Muscle of leg (tissue), 11 donors: Measurements from ENCODE around the gene MSANTD4. TPM values are rescaled to one million over a fixed set of nuclear protein-coding genes. Genes with fewer than 3 reads are reported as not detected.
"Not testable (repeated sequence)": the region's sequence is repeated elsewhere in the genome, so short reads cannot be mapped to it uniquely, and the experiment has no call there.

Experiments used
- DNase-seq: peaks from one replicate; pipeline ENCODE4 v3.0.0; 2013
- H3K27ac ChIP-seq: one replicate; pipeline ENCODE4 v1.5.1; 2013; ENCODE audit warnings: mild to moderate bottlenecking, low read length, control low read depth
- H3K27me3 ChIP-seq: one replicate; pipeline ENCODE4 v1.6.1; 2013; ENCODE audit warnings: low read length; ENCODE audit not compliant: control insufficient read depth, insufficient read depth
- H3K36me3 ChIP-seq: one replicate; pipeline ENCODE4 v1.6.1; 2013; ENCODE audit warnings: low read length; ENCODE audit not compliant: control insufficient read depth, insufficient read depth
- H3K4me1 ChIP-seq: one replicate; pipeline ENCODE4 v1.6.1; 2013; ENCODE audit warnings: low read length; ENCODE audit not compliant: control insufficient read depth, insufficient read depth
- H3K4me3 ChIP-seq: one replicate; pipeline ENCODE4 v1.5.1; 2013; ENCODE audit warnings: low read length, control low read depth
- H3K9me3 ChIP-seq: replicated peaks from 2 replicates; pipeline ENCODE4 v1.6.1; 2013; ENCODE audit warnings: low read depth, low read length; ENCODE audit not compliant: control insufficient read depth
- WGBS: methylation state at CpG from one replicate; pipeline ENCODE4 v1.1.5; 2013; ENCODE audit warnings: missing lambda C conversion rate; ENCODE audit not compliant: insufficient coverage; 5-methylcytosine and 5-hydroxymethylcytosine counted together
- polyA plus RNA-seq, 8 donors: library from polyadenylated mRNA; unstranded; fragments of 120-200 nt; gene quantifications; one replicate each; pipeline versions ENCODE4 v1.2.1 to v1.2.3, GENCODE V29; 2013; ENCODE audit warnings: inconsistent platforms in 1 of 8, low replicate concordance in 1 of 8; ENCODE audit not compliant: insufficient read length in 8 of 8, insufficient read depth in 1 of 8
- total RNA-seq: library from RNA; stranded (reverse); fragments of 120-200 nt; gene quantifications from one replicate; pipeline ENCODE4 v1.2.4, GENCODE V29; 2013

MSANTD4 gene
- total and polyA plus RNA-seq, 9 donors, result 10.9 to 20.9 (median 18.5) TPM

DNA sequence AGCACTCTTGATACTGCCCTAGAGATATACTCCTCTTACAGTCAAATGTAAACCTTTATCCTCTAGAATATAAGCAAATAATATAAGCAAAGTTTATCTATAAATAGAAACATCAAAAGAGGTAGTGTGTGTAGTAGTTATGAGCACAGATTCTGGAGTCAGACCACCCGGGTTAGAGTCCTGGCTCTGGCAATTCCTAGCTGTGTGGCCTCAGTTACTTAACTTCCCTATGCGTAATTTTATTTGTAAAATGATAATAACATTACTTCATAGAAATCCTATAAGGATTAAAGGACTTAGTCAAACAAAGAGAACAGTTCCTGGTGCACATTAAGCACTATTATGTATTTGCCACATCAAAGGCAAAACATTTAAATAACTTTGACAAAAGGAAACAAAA, 7.0 kb downstream of the MSANTD4 start:
- H3K4me1 ChIP-seq, result no peaks in the 10 kb centered on the region
- WGBS, result no CpG with 5 or more reads among the region's 2 CpGs
- no peak overlapping the region for H3K27ac ChIP-seq
- H3K9me3 ChIP-seq, result no peaks in the 10 kb centered on the region
- H3K27me3 ChIP-seq, result no peaks in the 10 kb centered on the region
- DNase-seq, result no peak
- peaks cover 4% of the 10 kb centered on the region for H3K36me3 ChIP-seq
- H3K4me3 ChIP-seq, result no peak overlapping the region

DNA sequence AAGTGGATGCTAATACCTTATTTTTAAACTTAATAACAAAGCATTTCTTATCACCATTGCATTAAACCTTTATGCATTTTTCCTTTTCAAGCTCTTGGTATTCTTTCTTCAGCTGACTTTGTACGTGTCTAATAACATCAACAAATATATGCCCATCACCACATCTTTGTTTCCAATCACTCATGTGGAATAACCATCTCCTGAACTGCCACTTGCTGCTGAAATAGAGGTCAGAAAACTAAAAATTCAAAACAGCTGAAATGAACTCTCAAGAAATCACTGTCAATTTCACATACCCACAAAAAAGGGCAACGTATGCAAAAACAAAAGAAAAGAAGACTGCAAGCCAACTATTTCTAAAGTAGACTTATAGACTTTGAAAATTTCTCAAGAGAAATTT, 7.4 kb downstream of the MSANTD4 start:
- Histone ChIP-seq H3K27ac (no peak overlapping the region), H3K4me3 (no peak overlapping the region), H3K9me3 (no peaks in the 10 kb centered on the region), H3K27me3 (no peaks in the 10 kb centered on the region), H3K36me3 (peaks cover 8% of the 10 kb centered on the region), H3K4me1 (no peaks in the 10 kb centered on the region)
- DNase-seq, result no peak
- WGBS, result 100% methylated on average over 1 of the region's 2 CpGs

DNA sequence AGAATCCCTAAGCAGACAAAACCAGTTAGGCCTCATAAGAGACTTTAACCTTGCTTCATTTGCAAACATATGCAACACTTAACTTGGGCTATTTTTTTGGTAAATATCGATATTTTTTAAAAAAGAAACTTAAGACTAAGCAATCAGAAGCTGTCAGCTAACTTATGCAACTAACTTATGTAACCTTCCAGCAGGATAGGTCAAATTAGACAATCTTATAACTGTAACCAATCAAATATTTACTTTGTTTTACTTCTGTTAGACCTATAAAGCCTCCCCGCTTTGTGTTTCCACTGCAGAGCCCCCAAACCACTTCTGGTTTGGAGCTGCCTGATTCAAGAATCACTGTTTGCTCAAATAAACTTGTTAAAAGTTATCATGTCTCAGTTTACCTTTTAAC, 8.0 kb downstream of the MSANTD4 start:
- WGBS, result no CpG with 5 or more reads among the region's 2 CpGs
- Histone ChIP-seq H3K36me3 (peaks cover 11% of the 10 kb centered on the region), H3K4me1 (no peaks in the 10 kb centered on the region), H3K9me3 (no peaks in the 10 kb centered on the region), H3K4me3 (no peak overlapping the region), H3K27ac (no peak overlapping the region), H3K27me3 (no peaks in the 10 kb centered on the region)
- no peak for DNase-seq

DNA sequence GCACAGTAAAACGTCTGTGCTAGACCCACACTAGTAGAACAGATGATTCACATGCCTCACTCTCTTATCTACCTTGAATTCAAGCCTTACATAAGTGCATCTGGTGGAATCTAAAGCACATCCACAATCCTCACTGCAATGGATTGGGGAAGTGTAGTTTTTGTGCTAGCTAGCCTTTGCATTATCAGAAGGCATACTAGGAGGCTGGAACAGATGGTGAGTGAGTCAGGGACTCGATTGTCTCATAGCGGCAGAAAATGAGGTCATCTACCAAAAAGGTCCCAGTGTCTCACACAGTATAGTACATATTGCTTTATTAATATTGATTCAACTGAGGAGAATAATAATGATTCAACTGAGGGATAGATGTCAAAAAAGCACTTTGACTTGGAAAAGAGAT, 9.3 kb downstream of the MSANTD4 start:
- Histone ChIP-seq H3K36me3 (peaks cover 16% of the 10 kb centered on the region), H3K27ac (no peak overlapping the region), H3K4me1 (no peaks in the 10 kb centered on the region), H3K27me3 (no peaks in the 10 kb centered on the region), H3K4me3 (no peak overlapping the region), H3K9me3 (no peaks in the 10 kb centered on the region)
- DNase-seq, result peak; percentile 9
- no CpG with 5 or more reads among the region's 3 CpGs for WGBS

GRCh38 chr11:106011481-106011880, 10.6 kb downstream of the MSANTD4 start:
- WGBS, result 100% methylated on average over 1 of the region's 2 CpGs
- Histone ChIP-seq H3K4me3 (no peak overlapping the region), H3K27me3 (no peaks in the 10 kb centered on the region), H3K27ac (no peak overlapping the region), H3K9me3 (no peaks in the 10 kb centered on the region), H3K4me1 (no peaks in the 10 kb centered on the region), H3K36me3 (peaks cover 21% of the 10 kb centered on the region)
- DNase-seq, result no peak

DNA sequence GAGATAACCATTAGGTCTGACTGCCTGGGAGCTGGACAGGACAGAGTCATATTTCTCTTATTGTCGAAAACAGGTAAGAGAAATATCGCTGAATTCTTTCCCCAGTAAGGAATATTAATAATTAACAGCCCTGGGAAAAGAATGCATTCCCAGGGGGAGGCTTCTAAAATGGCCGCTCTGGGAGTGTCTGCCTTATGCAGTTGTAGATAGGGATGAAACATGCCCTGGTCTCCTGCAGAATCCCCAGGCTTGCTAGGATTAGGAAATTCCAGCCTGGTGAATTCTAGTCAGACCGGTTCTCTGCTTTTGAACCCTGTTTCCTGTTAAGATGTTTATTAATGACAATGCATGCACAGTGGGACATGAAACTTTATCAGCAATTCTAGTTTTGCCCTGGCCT, 18.9 kb downstream of the MSANTD4 start:
- peaks cover 16% of the 10 kb centered on the region for H3K9me3 ChIP-seq
- not testable (repeated sequence) for H3K4me3 ChIP-seq, H3K27me3 ChIP-seq, H3K4me1 ChIP-seq, DNase-seq, H3K27ac ChIP-seq
- peaks cover 15% of the 10 kb centered on the region for H3K36me3 ChIP-seq
- no CpG with 5 or more reads among the region's 4 CpGs for WGBS

DNA sequence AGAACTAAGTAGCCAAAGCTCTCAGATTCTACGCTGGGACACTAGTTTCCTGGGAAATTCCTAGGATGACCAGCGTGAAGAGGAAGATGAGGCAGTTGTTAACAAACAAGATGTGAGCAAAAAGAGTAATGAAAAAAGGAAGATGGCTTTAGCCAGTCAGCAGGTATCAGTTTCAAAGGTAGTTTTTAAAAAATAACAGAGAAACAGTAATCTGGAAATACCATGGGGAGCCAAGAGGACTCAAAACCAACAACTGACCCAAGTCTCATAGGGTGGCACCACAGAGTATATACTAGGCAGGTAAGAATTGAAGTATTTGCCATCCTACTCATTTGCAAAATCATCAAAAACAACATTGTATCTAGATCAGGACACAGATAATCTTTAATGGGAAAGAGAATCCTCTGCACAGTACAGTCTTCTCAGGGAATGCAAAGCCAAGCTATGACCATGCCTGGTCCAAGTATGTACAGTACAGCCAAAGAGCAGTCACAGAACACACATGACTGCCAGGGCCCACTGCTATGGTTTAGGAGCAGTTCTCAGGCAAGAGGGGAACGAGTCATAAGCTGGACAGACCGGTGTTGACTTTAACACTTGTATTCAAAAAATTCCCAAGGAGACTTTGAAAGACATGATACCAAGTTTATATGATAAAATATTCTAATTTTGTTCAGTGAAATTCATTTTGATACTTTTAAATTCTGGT, 20.6 kb downstream of the MSANTD4 start:
- no peaks in the 10 kb centered on the region for H3K4me1 ChIP-seq
- no peak for DNase-seq
- no peaks in the 10 kb centered on the region for H3K27me3 ChIP-seq
- H3K4me3 ChIP-seq, result no peak overlapping the region
- H3K36me3 ChIP-seq, result peaks cover 10% of the 10 kb centered on the region
- H3K9me3 ChIP-seq, result peaks cover 16% of the 10 kb centered on the region
- H3K27ac ChIP-seq, result no peak overlapping the region
- 88% methylated on average over 2 of the region's 4 CpGs for WGBS

GRCh38 chr11:105991888-105992287, 30.2 kb downstream of the MSANTD4 start:
- Histone ChIP-seq H3K27ac (no peak overlapping the region), H3K36me3 (peaks cover 10% of the 10 kb centered on the region), H3K9me3 (peaks cover 6% of the 10 kb centered on the region), H3K4me3 (no peak overlapping the region), H3K27me3 (no peaks in the 10 kb centered on the region), H3K4me1 (no peaks in the 10 kb centered on the region)
- no peak for DNase-seq
- no CpG with 5 or more reads among the region's 4 CpGs for WGBS

DNA sequence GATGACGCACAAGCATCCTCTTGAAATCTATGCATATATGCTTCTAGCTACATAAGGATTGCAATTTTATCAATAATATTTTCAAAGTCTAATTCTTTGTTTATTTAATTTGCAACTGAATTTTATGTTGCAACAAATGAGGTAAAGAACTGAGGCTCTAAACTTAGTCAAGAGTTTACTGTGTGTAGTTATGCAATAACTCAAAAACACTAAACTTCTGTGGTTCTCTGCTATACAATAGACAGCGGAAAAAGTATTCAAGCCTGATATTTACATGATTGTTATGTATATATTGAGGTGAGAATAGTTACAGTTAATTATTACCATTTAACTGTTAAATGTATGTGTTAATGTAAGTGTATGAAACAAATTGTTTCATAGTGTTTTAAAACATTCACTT, 32.9 kb downstream of the MSANTD4 start:
- Histone ChIP-seq H3K4me1 (no peaks in the 10 kb centered on the region), H3K27me3 (no peaks in the 10 kb centered on the region), H3K4me3 (no peak overlapping the region), H3K27ac (no peak overlapping the region), H3K9me3 (peaks cover 5% of the 10 kb centered on the region), H3K36me3 (no peaks in the 10 kb centered on the region)
- WGBS, result no CpG with 5 or more reads among the region's 2 CpGs
- DNase-seq, result no peak

- Histone ChIP-seq H3K27ac (no peak overlapping the region), H3K4me1 (no peaks in the 10 kb centered on the region), H3K9me3 (no peaks in the 10 kb centered on the region), H3K4me3 (no peak overlapping the region), H3K36me3 (no peaks in the 10 kb centered on the region), H3K27me3 (no peaks in the 10 kb centered on the region)
- WGBS, result 100% methylated on average over 1 of the region's 3 CpGs
- no peak for DNase-seq
These were observed 33.8 kb downstream of the MSANTD4 start for GRCh38 chr11:105988197-105988596.

GRCh38 chr11:105986554-105986953, 35.5 kb downstream of the MSANTD4 start:
- WGBS, result 67% methylated on average over 1 of the region's 2 CpGs
- Histone ChIP-seq H3K27ac (no peak overlapping the region), H3K4me1 (no peaks in the 10 kb centered on the region), H3K9me3 (no peaks in the 10 kb centered on the region), H3K4me3 (no peak overlapping the region), H3K27me3 (no peaks in the 10 kb centered on the region), H3K36me3 (no peaks in the 10 kb centered on the region)
- DNase-seq, result no peak
